Measurements from ENCODE around the gene RPS27.

The RPS27 gene

DNA sequence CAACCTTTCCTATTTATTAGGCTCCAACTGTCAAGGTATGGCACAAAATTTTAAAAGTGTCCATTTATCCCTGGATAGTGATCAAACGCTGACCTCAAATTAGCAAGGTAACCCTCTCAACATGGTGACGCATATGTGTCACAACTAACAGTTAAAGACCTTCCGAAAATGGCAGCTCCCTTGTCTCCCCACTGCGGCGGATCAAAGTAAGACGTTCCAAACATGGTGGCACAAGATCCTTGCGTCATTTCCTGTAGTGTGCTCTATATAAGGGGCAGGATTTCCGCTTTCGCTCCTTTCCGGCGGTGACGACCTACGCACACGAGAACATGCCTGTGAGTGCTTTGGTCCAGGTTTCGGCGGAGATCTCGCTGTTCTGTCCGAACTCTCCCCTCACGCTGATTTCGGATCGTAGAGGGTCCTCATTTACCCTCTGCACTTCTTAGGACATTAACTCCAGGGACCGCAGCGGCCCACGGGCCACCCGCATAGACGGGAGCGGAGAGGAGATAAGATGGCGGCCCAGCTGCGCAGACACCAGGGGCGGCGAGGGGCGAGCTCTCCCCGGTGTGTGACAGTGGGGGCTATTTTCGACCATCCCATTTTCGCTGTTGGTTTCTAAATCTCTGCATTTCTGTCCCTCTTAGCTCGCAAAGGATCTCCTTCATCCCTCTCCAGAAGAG lies at the start of gene RPS27:
Gene RPS27, plus strand, starts transcription at position 295 of the 683 bp plus-strand sequence. Its CDS starts 35 bp downstream, at position 330.
- peak; percentile 78 for DNase-seq

DNA sequence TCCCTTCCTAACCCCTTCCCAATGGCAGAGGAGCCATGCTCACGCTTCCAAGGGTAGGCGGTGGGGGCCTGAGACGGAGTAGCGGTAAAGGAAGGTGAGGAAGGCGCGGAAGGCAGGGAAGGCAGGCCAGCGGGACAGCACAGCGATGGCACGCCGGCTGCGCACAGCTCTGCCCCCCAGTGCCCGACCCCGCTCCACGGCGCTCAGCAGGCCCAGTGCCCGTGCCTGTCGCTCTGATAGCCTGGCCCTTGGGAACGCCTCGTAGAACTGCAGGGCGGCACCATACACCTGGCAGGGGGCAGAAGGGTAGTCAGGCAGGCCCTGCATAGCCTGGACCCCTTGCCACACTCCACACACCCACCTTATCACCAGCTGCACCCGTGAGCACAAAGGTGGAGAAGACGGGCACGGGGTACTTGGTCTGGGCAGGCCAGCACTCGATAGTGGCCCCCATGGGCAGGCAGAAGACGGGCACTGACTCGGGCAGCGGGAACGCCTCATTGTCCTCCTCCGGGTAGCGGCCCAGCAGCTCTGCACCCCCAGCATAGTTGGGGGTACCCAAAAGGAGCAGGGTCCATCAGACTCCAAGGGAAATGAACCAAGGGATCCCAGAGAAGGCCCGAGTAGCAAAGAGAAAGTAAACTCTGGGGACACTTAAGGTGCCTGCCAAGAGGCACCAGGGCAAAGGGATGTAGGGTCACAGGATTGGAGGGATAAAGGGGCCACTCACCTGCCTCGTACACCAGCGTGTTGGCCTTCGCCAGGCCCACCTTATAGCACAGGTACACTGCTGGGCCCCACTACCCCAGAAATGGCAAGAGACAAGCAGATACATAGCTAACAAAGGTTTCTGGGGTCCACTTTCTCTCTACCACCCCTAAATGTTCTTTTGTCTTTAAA lies 48.5 kb upstream of the RPS27 start:
- no peak for DNase-seq

DNA sequence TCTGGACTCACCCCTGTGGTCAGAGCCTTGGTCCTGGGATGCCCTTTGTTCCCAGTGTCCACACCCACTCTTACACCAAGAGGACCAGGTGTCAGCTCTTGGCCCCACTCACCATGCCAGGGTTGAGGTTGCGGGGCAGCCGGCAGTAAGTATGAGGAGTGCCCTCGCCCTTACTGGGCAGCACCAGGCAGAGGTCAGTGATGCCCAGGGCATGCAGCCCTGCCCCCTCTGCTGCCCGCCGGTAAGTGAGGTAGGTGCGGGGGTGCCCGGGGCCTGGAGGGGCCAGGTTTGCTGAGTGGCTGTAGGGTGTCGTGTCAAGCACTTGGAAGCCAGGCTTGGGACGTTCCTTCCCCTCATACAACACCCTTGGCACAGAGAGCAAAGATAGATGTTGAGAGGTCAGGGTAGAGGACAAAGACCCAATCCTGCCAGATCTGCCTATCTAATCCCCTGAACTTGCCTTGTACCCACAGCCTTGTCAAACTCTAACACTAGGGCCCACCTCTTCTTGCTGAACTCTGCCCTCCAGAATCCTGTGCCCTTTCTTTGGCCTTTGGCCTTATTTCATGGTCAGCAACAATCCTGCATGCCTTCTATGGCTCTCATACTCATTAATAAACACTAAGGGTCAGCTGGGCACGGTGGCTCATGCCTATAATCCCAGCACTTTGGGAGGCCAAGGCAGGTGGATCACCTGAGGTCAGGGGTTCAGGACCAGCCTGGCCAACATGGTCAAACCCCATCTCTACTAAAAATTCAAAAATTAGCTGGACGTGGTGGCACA lies 47.6 kb upstream of the RPS27 start:
- no peak for DNase-seq

DNA sequence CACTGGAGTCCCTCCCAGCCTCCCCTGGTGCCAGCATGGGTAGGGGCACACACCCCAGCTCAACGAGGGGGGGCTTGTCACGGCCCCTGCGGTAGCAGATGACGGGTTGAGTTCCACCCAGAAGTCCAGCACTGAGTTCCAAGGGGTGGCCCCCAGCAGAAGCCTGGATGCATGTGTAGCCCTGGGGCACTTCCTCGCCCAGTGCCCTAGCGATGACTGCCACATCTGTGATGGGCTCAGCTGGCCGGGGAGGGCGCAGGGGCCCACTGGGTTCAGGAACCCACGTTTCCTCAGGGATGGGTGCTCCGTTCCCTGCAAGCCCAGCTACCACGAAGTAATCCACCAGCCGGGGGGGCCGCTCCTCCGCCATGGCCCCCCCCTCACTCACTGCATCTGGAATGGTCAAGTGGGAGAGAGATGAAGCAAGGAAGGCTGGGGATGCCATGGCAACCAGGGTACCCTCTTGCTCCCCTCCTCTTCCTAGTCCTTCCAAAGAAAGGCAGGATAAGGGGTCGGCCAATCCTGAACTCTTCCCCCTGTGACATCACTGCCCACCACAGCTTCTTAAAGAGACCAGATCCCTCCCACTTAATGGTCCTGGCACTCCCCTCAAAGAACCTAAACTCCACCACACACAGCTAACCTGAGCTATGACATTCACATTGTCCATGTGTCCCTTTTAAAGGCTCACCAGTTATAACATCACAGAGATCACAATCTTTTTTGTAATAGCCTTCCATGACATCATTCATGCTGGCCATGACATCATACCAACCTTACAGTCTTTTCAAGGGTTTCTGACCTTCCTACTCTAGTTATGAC lies 46.3 kb upstream of the RPS27 start:
- no peak for DNase-seq

DNA sequence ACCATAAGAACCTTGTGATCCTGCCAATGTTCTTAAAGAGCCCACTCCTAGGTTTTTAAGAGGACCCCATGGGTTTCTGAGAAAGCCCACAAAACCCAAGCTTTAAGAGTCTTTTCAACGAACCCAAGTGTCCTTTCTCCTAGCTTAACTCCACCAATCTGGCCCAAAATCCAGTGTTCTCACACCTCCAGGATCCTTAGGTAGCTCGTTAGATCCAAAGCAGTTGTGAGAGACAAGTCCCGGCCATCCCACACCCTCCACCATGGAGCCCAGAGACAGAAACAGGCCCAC lies 45.8 kb upstream of the RPS27 start:
- no peak for DNase-seq

DNA sequence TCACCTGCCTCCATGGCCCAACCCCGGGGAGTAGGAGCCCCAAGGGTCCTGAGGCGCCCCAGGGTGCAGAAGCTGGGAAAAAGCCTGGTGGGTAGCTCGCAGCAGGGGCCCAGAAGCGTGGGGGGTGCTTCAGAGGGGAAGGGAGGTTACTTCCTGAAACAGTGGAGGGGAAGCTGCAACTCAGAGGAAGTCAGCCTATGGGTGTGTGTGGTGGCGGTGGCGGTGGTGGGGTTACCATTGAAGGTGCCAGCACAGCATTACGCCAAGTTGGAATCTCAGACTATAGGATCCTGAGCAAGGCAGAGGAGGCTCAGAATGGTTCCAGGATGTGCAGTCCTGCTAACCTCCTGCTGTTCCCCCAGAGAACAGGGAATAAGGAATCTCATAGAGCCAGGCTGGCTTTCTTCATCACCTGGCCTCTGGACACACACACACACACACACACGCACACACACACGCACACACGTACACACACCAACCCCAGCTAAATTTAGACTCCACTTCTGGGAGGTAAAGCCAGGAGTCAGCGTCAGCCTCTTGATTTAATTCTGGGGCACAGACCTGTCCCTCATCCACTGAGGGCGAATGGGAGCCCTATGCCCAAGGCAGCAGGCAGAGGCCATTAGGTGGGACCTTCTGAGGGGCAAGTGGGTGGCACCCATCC lies 45.3 kb upstream of the RPS27 start:
- peak; percentile 78 for DNase-seq

DNA sequence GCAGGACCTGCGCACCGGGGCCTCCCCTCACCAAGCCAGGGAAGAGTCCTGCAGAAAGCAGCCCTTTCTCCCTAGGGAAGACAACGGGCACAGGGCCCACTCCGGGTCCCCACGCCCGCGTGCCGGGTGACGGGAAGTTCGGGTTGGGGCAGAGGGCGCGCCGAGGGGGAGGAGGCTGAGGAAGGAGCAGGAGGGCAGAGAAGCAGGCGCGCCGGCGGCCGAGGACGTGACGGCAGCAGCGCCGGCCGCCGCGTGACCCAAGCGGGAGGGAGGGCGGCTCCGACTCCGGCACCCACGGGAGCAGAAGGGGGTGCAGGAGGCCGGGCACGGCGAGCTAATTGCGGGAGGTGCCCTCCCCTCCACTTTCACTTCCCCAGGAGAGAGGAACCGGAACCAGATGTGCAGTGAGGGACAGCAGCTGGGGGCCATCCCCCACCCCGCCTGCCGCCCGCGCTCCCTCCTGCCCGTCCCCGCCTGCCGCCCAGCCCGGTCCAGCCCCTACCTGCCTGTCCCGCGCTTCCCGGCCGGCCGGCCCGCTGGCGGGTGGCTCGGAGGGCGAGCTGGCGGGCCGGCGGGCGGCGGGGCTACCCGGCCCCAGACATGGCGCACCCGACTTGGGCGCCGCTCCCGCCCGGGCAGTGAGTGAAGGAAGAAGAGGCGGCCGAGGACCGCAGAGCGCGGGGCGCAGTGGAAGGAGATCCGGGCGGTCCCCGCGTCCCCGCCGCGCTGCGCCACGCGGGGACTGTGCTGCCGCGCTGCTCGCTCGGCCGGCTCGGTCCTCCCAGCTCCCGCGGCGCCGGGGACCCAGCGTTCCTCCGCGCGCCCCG lies 44.6 kb upstream of the RPS27 start:
- DNase-seq, result peak; percentile 66

DNA sequence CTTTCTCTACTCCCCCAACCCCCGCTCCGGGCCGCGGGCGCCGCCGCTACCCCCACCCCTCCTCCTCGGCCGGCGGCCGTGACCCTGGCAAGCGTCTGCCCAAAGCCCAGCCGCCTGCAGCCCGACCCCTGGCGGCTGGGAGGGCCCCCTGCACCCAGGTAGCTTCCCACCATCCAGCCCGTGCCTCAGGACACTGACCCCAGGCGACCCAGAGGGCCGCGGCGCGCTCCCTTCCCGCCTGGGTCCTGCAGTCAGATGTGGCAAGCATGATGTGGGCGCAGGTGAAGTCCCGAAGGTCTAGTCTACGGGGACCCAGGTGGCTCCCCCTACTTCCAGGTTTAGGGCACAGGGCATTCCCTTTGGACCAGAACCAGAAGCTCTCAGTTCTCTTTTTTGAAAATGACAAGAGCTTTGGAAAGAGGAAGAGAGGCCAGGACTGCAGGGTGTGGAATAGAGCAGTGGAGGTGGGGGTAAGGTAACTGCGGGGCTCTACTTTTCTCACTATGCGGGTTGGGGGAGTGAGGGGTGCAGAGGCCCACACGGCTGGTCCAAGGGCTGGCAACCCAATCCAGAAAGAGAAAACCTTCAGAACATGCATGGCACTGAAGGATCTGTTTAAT lies 43.8 kb upstream of the RPS27 start, which contains the start of gene DENND4B:
Gene DENND4B, minus strand, starts transcription at position 97 of the 620 bp plus-strand sequence. CDS start 2,344 bp downstream, outside the sequence.
- DNase-seq, result peak; percentile 77

DNA sequence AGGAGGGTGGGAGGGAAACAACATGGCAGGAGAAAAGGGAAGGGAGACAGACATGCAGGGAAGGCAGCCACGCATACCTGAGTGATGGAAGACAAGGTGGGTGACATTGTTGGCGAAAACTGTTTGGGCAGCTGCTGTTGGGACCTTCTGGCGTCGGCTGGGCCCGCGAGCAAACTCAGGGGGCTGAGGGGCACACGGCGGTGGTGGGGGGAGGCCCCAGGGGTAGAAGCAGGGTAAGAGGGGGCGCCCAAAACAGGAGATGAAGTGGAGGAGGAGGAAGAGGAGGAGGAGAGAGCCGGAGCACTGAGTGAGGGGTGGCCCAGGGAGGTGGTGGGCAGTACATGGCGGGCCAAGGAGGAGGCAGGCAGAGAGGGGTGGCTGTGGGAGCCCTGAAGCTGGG lies 39.4 kb upstream of the RPS27 start:
- DNase-seq, result no peak

DNA sequence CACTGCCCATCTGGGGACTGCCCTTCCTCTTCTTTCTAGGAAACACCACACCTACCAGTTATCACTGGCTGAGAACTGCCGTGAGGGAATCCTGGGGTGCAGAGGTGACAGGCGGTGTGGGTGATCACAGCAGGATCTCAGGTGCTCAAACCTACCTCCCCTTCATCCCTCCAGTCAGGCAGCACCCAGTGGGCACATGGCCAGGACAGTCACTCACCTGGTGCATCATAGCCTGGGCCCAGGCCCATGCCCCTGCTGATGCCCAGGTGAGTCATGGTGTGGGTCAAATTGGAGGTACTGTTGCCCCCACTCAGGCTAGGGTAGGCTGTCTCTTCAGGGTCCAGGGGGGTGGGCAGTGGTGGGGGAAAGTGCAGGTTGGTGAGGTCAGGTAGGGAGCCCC lies 38.8 kb upstream of the RPS27 start:
- no peak for DNase-seq

DNA sequence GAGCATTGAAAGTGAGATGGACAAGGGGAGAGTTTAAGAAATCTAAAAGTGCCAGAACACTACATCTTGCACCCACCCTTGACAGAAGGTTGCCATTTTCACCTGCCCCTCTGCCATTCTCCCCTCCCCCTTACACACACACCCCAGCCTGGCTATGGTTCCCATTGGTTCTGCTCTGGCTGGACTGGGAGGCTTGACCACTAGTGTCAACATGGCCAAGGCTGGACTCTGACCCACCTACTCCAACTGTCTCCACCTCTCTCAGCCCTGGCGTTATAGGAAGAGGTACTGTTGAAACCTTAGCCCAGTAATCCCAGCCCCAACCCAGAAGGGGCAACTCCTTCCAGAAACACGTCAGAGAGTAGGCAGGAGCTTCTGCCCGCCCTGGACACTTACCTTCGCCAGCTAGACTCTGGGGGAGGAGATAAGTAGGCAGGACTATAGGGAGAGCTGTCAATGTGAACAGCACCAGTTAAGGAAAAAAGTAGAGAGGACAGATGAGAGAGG lies 36.6 kb upstream of the RPS27 start:
- DNase-seq, result no peak

DNA sequence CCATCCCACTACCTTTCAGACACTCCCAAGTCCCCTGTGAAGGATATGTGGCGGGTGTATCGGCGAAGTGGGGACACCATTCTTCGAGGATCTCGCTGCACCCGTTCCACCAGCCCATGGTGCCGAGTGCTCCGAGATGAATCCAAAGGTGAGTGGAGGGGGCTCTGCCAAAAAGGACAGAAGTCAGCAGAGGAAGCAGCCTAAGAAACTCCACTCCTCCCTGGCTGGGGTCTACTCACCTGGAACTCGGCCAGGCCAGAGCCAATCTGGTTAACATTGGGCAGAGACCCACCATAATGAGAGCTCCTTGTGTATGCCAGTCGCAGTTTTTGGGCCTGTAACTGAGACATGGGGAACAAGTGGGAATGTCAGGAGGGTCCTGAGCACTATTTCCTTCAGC lies 35.7 kb upstream of the RPS27 start:
- DNase-seq, result no peak

DNA sequence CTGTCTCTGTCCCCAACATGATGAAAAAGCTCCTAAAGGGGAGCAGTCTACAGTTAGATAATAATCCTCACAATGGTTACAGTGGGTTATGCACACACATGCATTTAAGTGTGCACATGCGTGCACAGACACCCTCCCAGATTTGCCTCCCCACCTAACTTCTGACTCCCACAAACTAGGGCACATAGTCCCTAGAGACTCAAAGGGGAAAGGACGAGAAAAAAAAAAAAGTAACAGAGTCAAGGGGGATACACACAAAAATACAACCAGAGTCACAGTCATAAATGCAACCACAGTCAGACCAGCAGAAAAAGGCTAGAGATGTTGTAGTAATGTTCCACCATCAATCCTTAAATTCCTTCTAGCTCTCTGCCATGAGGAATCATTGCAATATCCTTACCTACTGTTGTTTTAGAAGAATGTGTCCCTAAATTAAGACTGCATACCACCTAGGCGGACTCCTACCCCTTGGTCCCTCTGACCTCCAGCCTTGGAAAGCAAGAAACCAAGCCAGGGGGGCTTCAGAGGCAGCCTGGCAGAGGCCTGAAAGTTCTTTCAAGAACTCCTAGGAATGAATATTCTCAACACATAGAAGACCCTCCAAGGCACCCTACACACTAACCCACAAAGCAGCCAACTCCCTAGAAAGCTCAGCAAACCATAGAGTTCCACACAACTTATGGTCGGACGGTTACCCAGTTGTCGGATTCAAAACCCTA lies 33.4 kb upstream of the RPS27 start:
- no peak for DNase-seq

DNA sequence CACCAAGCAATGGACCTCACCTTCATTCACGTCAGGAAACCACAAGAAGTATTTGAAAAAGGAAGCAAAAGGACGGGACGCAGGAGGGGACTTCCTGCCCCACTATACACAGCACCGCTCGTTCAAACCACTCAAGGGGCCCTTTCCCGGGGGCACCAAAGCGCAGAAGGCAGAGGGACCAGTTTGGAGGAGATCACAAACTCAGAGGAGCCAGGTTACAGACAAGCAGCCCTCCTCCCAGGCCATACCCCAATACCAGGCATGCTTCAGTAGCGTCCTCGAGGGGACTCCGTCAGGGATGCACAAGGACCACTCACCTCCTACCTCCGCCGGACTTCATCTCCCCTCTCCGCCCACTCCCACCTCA lies 32.8 kb upstream of the RPS27 start:
- peak; percentile 34 for DNase-seq

DNA sequence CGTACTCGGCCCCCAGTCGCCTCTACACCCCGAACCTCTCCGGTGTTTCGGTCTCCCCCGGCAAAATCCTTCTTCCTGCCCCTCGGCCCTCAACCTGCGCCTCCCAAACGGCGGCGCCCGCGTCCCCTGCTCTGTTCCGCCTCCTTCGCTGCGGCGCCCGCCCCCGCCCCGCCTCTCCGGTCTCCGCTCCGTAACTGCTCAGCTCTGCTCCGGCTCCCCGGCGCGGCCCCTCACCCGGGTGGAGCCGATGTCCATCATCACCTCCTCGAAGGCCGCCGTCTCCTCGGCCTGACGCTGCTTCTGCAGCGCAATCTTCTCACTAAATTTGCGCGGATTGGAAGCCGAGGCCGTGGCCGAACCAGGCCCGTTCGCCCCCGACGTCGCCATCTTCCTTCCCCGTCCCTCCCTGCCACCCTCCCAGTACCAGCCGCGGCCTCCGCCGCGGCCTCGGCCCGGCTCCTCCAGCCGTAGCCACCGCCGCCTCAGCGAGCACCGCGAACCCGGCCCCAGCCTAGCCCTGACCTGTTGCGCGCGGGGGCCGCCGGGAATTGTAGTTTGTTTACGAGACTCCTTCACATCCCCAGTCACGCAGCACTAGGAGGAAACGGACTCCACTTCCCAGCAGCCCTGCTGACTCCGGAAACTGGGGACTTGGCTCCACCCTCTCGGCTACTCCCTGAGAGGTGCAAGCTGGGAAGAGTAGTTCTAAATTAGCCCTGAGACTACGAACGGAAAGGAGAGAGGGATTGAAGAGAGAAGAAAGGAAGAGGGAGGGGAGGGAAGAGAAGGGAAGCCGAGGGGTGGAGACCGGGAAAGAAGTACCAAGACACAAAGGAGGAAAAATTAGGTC lies 32.2 kb upstream of the RPS27 start, which contains the start of gene CRTC2:
Gene CRTC2, minus strand, starts transcription at position 502 of the 850 bp plus-strand sequence. Its CDS starts 115 bp downstream, at position 387.
- peak; percentile 97 for DNase-seq

DNA sequence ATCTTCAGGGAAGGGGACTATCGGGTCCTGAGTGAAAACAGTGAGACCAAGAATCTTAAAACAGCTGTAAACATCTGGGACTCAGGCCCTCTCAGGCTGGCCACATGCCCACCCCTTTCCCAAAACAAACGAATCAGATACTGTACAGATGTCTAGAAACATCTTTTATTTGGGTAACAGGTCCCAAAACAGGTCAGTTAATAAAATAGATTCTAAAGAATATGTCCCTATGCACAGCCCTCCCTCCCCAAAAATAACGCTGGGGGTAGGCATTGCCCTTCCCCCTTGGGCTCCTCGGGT lies 31.7 kb upstream of the RPS27 start:
- DNase-seq, result no peak

DNA sequence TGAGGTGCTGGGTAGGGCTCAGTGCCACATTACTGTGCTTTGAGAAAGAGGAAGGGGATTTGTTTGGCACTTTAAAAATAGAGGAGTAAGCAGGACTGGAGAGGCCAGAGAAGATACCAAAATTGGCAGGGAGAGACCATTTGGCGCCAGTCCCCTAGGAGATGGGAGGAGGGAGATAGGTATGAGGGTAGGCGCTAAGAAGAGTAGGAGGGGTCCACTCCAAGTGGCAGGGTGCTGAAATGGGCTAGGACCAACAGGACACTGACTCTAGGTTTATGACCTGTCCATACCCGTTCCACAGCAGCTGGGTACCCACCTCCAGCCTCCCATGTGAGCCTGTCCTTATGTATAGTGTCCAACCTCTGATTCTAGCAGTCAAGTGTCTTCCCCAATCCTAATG lies 31.1 kb upstream of the RPS27 start:
- DNase-seq, result no peak

DNA sequence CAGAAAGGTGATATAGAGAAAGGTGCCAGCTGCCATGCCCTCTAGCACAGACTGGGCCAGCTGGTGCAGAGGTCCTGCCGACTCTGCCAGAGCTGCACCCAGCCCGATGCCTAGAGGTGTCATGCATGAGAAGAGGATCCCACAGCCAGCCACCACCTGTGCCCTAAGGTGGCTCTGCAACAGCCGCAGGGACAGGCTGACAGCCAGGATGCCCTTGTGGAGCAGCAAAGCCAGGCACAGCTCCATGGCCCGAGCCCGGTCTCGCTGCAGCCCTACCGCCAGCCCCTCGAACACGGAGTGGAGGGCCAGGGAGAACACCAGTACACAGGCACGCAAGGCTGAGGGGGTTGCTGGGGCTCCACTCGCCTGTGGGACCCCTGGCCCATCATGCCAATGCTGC lies 30.4 kb upstream of the RPS27 start:
- DNase-seq, result no peak

DNA sequence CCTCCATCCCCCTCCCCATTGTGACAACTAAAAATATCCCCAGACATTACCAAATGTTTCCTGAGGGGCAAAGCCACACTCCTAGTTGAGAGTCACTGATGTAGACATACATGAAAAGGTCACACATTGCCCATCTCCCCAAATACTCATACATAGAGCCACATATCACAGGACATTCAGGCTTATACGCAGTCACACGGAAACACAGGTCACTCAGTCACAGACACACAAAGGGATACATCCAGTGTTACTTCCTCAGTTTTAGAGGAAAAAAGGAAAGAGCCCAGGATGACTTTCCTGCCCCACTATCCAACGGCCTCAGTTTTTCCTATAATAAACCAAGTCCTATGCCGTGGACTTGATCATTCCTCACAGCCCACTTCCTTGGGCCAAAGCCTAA lies 29.1 kb upstream of the RPS27 start:
- DNase-seq, result no peak
